H1 (cell line): ENCODE data around the gene RPL22L1.
A peak's percentile ranks its signal among the peaks of the same experiment; 100 is the strongest.

Experiments used
- BACH1 ChIP-seq: IDR thresholded peaks from 2 replicates; pipeline ENCODE4 v1.6.1; 2012; ENCODE audit warnings: low read length, improper control_type of control experiment
- EP300 ChIP-seq, 2 experiments: IDR thresholded peaks; 1 replicate in 1 of 2; 2 replicates in 1 of 2; pipeline ENCODE4 v1.6.1; 2011 to 2012; ENCODE audit warnings: low read depth in 2 of 2, low read length in 2 of 2, mild to moderate bottlenecking in 2 of 2, borderline replicate concordance in 1 of 2, inconsistent platforms in 1 of 2, moderate library complexity in 1 of 2
- JUN ChIP-seq: IDR thresholded peaks from 2 replicates; pipeline ENCODE4 v1.6.1; 2011; ENCODE audit warnings: low read depth, mild to moderate bottlenecking, improper control_type of control experiment, low read length
- POLR2AphosphoS5 ChIP-seq: IDR thresholded peaks from 2 replicates; pipeline ENCODE4 v1.6.1; 2011; ENCODE audit warnings: low read depth, low read length
- TF ChIP-seq, protein P1 (sequence below), 3 experiments: IDR thresholded peaks; 1 replicate in 2 of 3; 2 replicates in 1 of 3; pipeline versions ENCODE4 v1.5.1 to v1.6.1; 2011; ENCODE audit warnings: low read length in 3 of 3, mild to moderate bottlenecking in 3 of 3, inconsistent platforms in 2 of 3, low read depth in 1 of 3, moderate library complexity in 1 of 3; ENCODE audit not compliant: insufficient read depth in 1 of 3; ENCODE audit errors: control extremely low read depth in 1 of 3
- TF ChIP-seq, protein P2 (sequence below): IDR thresholded peaks from 2 replicates; pipeline ENCODE4 v1.6.1; 2011; ENCODE audit warnings: low read length, improper control_type of control experiment

DNA sequence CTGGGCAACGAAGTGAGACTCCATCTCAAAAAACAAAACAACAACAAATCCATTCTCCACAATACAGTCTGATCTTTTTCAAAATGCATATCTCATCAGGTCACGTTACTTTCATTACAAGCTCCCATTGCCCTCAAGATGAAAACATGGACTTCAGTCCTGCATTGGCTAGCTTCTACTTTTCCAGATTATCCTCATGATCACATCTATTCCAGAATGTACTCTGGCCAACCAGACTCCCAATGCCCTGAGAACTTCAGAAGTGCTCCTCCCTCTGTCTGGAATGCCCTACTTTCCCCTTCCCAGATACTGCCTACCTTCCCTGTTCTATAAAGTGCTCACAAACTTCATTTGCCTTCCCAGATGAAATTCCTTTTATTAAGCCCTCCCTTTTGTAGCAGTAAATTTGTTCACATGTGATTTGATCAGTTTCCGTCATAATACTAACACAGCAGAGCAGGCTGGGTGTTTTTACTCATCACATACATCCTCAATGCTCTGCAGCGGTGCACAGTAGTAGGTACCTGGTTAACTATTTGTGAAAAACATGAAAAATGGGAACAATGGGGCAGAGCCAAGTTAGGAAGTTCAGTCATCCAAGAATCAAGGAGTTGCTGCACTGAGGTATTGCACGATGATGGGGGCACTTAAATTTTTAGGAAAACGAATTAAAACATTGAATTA lies 5.3 kb downstream of the RPL22L1 start:
- no peak for TF ChIP-seq JUN
- TF ChIP-seq, protein P1, sequence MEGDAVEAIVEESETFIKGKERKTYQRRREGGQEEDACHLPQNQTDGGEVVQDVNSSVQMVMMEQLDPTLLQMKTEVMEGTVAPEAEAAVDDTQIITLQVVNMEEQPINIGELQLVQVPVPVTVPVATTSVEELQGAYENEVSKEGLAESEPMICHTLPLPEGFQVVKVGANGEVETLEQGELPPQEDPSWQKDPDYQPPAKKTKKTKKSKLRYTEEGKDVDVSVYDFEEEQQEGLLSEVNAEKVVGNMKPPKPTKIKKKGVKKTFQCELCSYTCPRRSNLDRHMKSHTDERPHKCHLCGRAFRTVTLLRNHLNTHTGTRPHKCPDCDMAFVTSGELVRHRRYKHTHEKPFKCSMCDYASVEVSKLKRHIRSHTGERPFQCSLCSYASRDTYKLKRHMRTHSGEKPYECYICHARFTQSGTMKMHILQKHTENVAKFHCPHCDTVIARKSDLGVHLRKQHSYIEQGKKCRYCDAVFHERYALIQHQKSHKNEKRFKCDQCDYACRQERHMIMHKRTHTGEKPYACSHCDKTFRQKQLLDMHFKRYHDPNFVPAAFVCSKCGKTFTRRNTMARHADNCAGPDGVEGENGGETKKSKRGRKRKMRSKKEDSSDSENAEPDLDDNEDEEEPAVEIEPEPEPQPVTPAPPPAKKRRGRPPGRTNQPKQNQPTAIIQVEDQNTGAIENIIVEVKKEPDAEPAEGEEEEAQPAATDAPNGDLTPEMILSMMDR (IDR thresholded peaks at IDR 0.05; ENCODE audit: control extremely low read depth in 1 of 3, insufficient read depth in 1 of 3, low read depth in 1 of 3, low read length in 3 of 3): no peak
- TF ChIP-seq EP300 (IDR thresholded peaks at IDR 0.05; ENCODE audit: borderline replicate concordance in 1 of 2, low read depth in 2 of 2, low read length in 2 of 2): no peak
- no peak for TF ChIP-seq BACH1
- TF ChIP-seq, protein P2, sequence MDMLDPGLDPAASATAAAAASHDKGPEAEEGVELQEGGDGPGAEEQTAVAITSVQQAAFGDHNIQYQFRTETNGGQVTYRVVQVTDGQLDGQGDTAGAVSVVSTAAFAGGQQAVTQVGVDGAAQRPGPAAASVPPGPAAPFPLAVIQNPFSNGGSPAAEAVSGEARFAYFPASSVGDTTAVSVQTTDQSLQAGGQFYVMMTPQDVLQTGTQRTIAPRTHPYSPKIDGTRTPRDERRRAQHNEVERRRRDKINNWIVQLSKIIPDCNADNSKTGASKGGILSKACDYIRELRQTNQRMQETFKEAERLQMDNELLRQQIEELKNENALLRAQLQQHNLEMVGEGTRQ: no peak
- 0 out of 2 replicates have a peak, but pooled peaks have one; percentile 31 for TF ChIP-seq POLR2AphosphoS5
